SIG-M5 treated with dmso at 0.1 percent for 504 hours (cell line): ENCODE measurements around the gene BMPR1B.

Source experiments
- DNase-seq: peaks from one replicate; lab custom pipeline; 2025; ENCODE audit not compliant: unreplicated experiment; lab: John Stamatoyannopoulos, UW

Gene BMPR1B

DNA sequence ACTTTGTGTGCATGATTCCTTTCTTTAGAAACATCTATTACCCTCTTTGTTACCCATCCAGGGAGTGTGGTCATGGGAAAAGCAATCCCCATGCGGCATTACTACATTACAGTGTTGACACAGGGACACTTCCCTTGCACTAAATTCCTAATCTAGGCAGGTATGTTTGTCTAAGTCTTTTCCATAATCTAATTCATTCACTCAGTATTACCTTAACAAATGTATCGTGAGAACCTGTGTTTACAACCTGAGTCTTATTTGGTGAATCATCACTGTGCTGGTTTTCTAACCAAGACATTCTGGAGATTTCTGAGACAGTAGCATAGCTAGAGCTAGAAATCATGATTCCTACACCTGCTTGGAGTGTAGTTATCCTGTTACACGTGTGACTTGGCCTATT is 326.8 kb downstream of the BMPR1B start:
- DNase-seq, result peak; percentile 54

DNA sequence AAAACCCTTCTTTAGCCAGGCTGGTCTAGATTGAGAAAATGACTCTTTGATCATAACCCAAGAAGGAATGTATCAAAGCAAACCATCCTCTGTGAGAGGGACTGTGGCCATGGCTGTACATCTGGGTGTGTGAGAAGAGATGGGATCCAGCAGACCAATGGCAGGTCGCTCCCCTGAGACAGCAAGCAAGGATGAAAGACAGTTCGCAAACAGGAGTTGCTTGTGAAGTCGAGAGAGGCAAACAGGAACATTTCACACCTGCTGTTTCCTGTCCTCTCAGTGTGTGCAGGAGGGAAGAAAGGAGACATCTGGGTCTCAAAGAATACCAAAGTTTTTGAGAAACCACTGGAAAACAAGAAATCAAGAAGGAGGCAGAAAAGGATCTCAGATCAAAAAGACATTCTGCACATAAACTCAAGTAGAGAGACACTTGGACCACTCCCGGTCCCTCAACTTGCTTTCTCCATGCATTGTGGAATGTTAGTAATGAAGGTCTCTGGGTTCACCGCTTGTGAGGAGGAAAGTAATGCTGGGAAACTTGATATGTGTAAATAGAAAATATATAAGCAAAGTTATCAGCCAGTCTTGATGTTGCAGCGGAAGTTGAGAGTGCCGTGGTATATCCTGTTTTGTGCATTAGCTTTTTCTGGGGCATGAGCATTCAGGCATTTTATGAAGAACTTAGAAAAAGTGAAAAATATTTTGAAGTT is 327.5 kb downstream of the BMPR1B start:
- DNase-seq, result peak; percentile 2

DNA sequence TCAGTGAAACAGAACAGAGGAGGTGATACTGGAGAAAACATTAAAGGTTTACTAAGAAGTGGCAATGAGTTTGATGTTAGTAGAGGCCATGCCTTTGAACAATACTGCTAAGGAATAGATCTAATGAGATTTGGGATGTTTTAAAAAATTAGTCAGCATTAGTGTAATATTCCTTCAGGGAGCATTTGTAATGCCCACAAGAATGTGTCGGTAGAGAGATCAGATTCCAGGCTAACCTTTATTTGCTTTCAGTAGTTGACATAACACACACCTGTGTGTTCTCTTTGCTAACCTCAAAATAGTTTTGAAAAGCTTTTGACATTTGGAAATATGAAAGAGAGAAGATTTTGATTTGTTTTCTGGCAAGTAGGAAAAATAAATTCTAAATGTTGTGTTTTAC is 328.8 kb downstream of the BMPR1B start:
- DNase-seq, result peak; percentile 56

DNA sequence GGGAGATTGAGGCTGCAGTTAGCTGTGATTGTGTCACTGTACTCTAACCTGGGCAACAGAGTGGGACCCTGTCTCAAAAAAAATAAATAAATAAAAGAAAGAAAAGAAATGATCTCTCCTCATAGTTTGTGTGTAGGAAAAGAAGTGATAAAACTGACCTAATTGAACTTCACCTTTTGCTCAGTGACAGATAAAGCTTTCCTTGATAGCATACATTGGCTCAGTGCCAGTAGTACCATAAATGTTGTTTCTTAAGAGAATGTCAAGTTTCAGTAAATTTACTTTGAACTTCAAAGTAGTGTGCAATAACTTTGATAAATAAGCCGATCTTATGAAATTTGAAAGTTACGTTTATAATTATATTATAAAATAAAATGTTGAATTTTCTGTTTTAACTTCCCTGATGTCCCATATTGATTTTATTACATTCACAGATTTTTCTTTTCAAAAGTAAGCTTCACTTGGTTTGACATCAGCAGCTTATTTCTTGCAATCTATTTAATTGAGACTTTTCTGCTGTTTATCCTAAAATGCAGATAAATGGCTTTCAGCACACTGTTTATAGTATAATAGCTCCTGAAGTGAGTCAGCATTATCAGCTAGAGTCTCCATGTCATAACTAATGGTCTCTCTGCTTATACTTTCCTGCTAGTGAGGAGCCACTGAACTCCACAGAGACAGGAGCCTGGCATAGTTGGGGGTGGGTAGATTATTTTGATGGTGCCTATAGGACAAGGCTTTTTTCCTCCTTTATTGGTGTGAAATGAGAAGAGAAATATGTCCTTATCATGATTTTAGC is 330.1 kb downstream of the BMPR1B start:
- no peak for DNase-seq

DNA sequence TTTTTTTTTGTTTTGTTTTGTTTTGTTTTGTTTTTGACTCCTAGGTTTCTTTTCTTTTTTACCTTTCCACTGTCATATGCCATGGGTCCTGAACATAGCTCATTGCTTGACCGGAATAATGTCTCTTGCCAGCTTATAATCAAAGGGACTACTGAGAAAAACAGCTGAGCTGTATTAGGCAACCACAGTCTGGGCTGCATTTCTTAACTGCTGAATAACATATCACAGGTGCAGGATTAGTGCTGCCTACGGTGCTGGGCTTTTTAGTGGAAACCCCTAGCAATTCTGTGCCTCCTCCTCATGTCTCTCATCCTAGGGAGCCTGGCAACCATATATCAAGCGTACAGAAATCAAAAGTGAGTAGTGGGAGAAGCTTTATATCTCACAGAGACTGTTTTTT is 333.5 kb downstream of the BMPR1B start:
- DNase-seq, result no peak

DNA sequence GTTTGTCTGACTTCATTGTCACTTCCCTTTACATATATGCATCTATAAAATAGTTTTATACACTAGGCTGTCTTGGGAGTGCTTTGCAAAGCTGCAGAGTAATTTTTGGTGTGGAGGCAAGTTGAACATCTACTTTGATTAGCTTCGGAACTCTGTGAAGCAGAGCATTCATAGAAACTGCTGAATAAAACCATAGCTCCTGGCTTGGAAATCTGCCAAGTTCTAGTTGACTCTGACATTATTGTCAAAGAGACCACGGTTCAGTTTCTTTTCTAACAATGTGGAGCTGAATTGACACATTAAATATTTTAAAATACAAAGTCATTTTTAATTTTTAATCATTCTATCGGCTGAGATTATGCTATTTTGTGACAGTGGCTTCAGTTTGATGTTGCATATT is 335.0 kb downstream of the BMPR1B start:
- no peak for DNase-seq

DNA sequence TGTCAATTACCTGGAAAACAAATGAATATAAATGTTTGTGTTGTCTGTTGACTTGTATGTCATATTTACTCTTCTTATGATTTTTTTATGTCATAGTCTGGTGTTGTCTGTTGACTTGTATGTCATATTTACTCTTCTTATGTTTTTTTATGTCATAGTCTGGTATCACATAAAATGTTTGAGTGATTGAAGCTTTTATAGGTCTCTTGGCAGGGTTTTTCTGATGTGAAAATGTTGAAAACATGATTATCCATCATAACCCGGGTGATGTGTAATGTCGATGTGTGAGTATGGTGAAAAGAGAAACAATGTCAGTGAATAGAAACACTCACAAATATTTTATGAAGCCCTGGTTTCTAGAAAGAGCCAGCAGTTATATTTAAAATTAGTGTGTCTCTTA is 335.7 kb downstream of the BMPR1B start:
- no peak for DNase-seq

DNA sequence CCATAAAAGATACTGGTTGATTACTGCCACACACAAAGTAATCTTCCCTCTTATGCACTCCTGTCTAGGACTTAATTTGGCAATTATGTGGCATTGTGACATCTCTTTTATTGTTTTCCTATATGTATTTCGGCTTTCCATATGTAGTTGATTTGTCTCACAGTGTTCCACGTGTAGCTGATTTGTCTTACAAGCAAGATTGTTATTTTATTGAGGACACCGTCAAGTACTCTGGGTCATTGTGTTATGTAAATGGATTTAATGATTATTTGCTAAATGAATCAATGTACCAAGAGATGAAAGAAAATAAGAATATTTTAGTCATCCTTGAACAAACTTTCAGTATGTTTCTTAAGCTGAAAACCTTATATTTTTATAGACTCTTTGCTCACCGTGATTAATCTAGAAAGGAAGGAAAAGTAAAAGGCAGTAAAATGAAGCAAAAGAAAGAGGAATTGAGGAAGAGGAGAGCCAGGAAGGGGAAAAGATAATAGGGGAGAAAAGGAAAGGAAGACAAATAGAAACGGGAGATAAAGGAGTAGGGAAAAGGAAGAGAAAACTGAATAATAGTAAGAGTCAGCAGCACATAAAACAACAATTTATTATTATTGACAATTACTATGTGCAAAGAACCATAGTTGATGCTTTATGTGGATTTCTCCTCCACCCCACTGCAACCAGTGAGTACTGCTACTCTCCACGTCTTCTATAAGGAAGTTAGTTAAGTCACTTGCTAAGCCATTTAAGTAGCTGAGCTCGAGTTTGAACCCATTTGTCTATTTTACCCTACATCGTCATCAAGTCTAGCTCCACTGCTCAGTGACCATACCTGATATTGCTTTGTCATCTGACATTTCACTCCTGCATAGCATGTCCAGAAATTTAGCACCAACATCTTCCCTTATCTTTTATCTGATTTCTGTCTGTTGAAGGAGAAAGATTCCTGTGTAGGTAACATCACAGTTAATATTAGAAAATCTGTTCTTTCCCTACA is 336.5 kb downstream of the BMPR1B start:
- no peak for DNase-seq

DNA sequence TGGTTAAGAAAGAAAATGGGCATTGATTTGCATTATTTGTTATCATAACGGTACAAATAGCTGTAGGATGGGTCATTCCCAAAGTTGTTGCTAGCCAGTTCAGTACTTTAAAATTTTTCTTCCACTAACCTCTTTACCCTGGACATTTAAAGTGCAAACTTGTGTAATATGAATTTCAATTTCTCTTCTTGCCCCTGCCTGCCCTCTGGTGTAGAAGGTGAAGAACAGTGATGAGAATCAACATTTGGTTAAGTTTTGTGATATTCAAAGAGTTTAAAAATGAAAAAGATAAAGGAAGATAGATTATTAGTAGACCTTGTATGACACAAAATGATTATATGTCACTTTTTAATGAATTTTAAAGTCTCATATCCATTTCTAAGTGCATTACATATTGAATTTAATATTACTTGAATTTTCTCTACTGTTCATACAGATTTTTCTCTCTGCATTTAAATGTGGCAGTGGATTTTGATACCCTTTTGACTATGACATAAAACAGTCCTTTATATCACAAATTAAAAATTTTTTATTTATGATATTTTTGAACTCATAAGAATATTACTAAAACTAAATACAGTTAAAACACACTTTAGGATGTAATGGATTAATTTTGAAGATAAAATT is 337.7 kb downstream of the BMPR1B start:
- peak; percentile 19 for DNase-seq

DNA sequence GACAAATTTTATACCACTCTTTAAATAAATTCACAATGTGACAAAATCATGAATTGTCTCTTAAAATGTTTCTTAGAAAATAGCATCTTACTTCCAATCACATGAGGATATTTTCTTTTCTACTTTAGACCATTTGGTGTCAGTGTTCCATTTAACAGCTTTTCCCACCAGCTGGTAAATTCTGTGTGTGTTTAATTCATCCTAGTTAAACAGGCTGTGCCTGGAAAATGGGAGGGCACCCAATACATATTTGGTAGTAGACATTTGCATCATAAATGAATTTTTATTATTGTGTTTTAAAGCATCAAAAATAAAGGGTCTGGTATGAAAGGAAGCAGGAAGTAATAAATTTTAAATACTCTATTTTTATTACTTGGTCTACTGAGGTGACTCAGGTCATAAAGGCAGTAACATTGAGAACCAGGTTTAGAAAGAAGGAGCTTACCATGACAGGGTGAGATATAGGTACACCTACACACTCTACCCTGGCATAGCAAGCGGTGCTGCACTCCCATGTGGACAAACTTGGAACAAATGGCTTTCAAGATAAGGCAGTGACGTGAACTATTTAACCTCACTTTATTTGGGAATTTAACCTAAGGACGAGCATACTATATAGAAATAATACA is 344.5 kb downstream of the BMPR1B start:
- DNase-seq, result no peak

DNA sequence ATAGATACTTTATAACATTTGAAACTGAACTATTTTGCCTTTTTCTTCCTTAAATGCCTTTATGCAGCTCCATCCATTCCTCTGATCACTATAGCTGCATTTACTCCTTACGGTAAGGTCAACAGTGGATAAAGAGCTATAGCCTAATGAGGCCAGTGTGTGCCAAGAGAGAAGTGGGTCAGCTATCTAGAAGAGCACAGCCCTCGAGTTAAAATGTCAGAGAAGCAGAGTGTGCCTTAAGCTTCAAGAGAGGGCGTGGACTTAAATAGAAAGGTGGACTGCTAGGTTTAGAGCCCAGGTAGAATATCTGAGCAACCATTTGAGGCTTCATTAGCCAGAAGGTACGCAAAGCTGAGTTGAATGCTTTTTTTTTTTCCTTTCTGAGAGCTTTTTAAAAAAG is 347.4 kb downstream of the BMPR1B start:
- no peak for DNase-seq

DNA sequence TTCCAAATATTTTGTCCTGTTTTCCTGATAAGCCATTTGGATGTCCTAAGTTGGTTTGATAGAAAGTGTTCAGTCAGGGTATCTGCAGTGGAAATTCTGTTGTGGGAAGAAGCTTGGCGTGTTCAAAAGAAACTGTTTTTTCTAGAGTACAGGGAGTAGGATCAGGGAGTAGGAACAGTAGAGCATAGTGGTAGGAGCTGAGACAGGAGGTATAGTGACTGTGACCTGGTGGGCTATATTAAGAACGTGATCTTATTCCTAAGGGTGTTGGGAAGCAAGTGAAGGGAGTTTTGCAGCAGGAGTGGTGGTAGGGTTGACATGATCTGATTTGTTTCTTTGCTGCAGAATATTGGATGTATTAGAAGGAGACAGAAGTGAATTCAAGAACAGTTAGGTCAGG is 348.2 kb downstream of the BMPR1B start:
- no peak for DNase-seq

DNA sequence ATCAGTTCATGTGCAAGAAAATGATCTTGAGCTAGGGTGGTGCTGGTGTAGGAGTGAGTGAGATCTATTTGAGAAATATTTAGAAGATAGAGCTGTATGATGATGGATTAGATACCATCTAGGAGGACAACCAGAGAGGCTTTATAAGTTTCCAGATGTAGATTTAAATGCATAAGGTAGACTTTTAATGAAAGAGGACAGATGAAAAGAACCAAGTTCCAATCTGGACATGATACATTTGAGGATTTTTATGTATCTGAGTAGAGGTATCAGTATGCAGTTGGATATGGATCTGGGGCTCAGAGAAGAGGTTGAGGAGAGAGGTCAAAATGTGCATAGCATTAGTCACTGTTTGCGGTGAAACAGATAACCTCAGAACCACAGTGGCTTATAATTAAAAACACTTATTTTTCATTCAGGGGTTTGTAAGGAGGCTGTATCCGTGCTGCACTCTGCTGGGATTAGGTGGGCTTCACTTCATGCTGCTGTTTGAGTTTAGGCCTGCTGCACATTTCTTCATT is 348.7 kb downstream of the BMPR1B start:
- no peak for DNase-seq

DNA sequence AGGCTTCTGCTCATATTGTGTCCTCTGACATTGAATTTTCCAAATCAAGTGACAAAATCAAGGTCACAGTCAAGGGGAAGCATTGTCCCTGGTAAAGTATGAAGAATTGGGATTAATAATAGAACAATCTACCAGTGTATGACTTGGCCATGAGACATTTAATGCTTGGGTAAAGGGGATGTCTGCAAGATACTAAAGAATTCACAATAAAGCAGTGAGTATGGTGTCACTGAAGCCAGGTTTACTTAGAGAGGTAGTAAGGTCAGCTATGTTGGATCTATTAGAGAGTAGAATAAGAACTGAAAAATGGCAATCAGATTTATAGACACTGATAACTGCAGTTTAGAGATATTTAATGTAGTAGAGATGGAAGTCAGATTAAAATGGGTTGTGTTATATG is 349.2 kb downstream of the BMPR1B start:
- no peak for DNase-seq

DNA sequence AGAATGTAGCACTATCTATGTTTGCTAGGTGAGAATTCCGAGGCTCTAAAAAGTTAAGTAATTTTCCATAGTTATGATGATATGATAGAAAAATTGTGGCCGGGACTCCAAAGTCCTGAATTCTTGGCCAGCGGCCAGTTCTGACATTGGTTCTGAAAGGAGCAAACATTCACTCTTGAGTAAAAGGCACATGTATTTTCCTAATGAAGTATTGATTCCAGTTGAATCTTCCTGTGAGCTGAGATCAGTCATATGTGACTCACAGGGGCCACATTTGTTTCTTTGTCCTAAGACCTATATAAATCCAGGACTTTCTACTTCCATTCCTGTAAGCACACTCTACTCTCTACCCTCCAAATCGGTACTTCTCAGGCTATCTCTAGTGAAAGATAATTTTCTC is 349.9 kb downstream of the BMPR1B start:
- no peak for DNase-seq

DNA sequence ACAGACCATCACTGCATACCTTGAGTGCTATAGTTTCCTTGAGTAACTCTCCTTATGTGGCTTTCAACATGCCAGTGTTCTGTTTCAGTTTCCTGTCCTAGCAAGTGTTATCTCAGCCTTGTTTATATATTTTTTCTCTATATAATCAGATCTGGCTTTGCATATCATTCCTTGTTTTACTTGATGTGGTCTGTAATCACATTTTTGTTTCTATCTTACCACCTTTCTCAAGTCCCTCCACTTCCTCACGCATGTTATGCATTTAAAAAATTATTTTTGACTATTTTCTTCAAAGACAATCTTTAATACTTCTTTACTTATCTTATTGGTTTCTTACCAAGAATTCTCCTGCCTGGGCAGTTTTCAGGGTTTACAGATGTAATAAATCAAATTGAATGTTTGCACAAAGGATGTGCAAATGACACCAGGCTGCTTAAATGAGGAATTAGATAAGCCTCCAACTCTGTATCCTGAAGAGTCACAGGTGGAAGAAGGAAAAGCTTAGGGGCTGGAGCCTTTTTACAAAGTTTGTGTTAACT is 351.2 kb downstream of the BMPR1B start:
- DNase-seq, result no peak

DNA sequence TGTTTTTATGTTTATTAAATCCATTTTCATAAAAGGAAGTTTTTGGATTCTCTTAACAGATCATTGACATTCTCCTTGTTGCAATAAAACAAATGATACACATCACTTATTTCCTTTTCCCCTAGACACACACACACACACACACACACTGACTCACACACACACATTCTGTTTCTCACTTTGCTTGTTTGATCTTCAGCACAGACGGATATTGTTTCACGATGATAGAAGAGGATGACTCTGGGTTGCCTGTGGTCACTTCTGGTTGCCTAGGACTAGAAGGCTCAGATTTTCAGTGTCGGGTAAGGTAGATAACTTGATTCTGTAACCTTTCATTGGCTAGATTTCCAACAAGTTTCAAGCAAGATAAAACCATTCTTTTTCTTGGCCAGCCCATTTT is 356.8 kb downstream of the BMPR1B start:
- no peak for DNase-seq

DNA sequence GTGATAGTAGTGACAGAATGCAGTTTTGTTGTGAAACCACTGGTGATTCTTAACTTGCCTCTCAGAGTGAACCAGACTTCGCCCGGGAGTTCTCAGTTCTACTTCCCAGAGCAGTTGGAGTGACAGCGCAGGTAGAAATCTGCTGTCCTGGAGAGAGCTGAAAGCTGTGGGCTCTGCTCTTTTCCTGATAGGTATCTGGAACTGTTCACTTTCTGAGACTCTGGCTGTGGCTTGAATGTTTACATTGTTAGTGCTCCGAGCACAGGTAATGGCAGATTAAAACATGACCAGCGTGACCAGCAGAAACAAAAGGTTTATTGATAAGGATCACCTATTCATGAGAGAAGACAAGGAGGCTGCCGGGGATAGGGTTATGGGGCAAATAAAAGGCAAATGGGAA is 360.7 kb downstream of the BMPR1B start:
- DNase-seq, result no peak

DNA sequence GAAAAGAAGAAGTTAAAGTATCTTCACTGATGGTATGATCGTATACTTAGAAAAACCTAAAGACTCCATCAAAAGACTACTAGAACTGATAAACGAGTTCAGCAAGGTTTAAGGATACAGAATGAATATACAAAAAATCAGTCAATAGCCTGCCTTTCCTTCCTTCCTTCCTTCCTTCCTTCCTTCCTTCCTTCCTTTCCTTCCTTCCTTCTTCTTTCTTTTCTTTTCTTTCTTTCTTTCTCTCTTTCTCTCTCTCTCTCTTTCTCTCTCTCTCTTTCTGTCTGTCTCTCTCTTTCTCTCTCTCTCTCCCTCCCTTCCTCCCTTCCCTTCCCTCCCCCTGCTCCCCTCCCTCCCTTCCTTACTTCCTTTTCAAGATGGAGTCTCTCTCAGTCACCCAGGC is 362.7 kb downstream of the BMPR1B start:
- no peak for DNase-seq

DNA sequence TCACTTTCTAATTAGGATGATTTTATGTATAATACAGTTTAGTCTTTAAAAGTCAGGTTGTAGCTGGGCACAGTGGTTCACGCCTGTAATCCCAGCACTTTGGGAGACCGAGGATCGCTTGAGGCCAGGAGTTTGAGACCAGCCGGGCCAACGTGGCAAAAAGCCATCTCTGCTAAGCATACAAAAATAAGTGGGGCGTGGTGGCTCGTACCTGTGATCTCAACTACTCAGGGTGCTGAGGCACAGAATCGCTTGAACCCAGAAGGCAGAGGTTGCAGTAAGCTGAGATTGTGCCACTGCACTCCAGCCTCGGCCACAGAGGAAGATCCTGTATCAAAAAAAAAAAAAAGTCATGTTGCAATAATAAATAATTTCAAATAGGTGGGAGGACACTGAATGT is 364.2 kb downstream of the BMPR1B start:
- DNase-seq, result no peak
